ENCODE measurements around the gene NRIP1.
"Not testable (repeated sequence)": the region's sequence is repeated elsewhere in the genome, so short reads cannot be mapped to it uniquely, and the experiment has no call there.

Gene NRIP1

GRCh38 chr21:14968821-14969220 lies 96.0 kb downstream of the NRIP1 start:
- DNase-seq, result no peak

GRCh38 chr21:14968029-14968428 lies 96.8 kb downstream of the NRIP1 start:
- no peak for DNase-seq

GRCh38 chr21:14964621-14965020 lies 100.2 kb downstream of the NRIP1 start:
- DNase-seq, result no peak

- DNase-seq, result no peak
Measured at GRCh38 chr21:14962217-14962616, 102.6 kb downstream of the NRIP1 start.

- DNase-seq, result no peak
Measured at GRCh38 chr21:14961502-14961901, 103.3 kb downstream of the NRIP1 start.

- DNase-seq, result no peak
Measured at GRCh38 chr21:14959343-14959742, 105.5 kb downstream of the NRIP1 start.

GRCh38 chr21:14957836-14958235 lies 107.0 kb downstream of the NRIP1 start:
- DNase-seq, result no peak

GRCh38 chr21:14956807-14957206 lies 108.0 kb downstream of the NRIP1 start:
- DNase-seq, result no peak

GRCh38 chr21:14955936-14956520 lies 108.8 kb downstream of the NRIP1 start:
- DNase-seq, result no peak

- DNase-seq, result peak; percentile 4
Measured at GRCh38 chr21:14952916-14953315, 111.9 kb downstream of the NRIP1 start.

- no peak for DNase-seq
Measured at GRCh38 chr21:14949603-14950002, 115.2 kb downstream of the NRIP1 start.

GRCh38 chr21:14947613-14948160 lies 117.1 kb downstream of the NRIP1 start:
- DNase-seq, result no peak

GRCh38 chr21:14945176-14945575 lies 119.6 kb downstream of the NRIP1 start:
- no peak for DNase-seq

- no peak for DNase-seq
Measured at GRCh38 chr21:14943616-14944015, 121.2 kb downstream of the NRIP1 start.

- no peak for DNase-seq
Measured at GRCh38 chr21:14942801-14943490, 121.9 kb downstream of the NRIP1 start.

GRCh38 chr21:14927324-14927723 lies 137.5 kb downstream of the NRIP1 start:
- not testable (repeated sequence) for DNase-seq

- no peak for DNase-seq
Measured at GRCh38 chr21:14926186-14926585, 138.6 kb downstream of the NRIP1 start.

- no peak for DNase-seq
Measured at GRCh38 chr21:14923468-14923867, 141.3 kb downstream of the NRIP1 start.

GRCh38 chr21:14922980-14923379 lies 141.8 kb downstream of the NRIP1 start:
- no peak for DNase-seq

- no peak for DNase-seq
Measured at GRCh38 chr21:14918527-14918926, 146.3 kb downstream of the NRIP1 start.

- DNase-seq, result no peak
Measured at GRCh38 chr21:14917762-14918161, 147.0 kb downstream of the NRIP1 start.

- no peak for DNase-seq
Measured at GRCh38 chr21:14916676-14917141, 148.1 kb downstream of the NRIP1 start.

- no peak for DNase-seq
Measured at GRCh38 chr21:14913638-14914037, 151.2 kb downstream of the NRIP1 start.

GRCh38 chr21:14911351-14911750 lies 153.4 kb downstream of the NRIP1 start:
- no peak for DNase-seq
